Fibroblast of mammary gland (primary cell): ENCODE data around the gene PPME1.

Experiments
- DNase-seq: peaks from one replicate; pipeline ENCODE4 v3.0.0-alpha.2; 2010; ENCODE audit warnings: low read depth
- H3K4me3 ChIP-seq: 2 replicates; pipeline ENCODE4 v1.5.1; 2011; ENCODE audit warnings: low read depth, mild to moderate bottlenecking, low read length, moderate library complexity; ENCODE audit not compliant: control insufficient read depth
- TF ChIP-seq, protein P1 (sequence below): conservative IDR thresholded peaks from 2 replicates; pipeline ENCODE4 v1.5.1; 2011; ENCODE audit warnings: low read depth, low read length, inconsistent platforms; ENCODE audit not compliant: control insufficient read depth, insufficient read depth

PPME1 gene

GRCh38 chr11:74283580-74284180, 112.6 kb downstream of the PPME1 start:
- TF ChIP-seq, protein P1, sequence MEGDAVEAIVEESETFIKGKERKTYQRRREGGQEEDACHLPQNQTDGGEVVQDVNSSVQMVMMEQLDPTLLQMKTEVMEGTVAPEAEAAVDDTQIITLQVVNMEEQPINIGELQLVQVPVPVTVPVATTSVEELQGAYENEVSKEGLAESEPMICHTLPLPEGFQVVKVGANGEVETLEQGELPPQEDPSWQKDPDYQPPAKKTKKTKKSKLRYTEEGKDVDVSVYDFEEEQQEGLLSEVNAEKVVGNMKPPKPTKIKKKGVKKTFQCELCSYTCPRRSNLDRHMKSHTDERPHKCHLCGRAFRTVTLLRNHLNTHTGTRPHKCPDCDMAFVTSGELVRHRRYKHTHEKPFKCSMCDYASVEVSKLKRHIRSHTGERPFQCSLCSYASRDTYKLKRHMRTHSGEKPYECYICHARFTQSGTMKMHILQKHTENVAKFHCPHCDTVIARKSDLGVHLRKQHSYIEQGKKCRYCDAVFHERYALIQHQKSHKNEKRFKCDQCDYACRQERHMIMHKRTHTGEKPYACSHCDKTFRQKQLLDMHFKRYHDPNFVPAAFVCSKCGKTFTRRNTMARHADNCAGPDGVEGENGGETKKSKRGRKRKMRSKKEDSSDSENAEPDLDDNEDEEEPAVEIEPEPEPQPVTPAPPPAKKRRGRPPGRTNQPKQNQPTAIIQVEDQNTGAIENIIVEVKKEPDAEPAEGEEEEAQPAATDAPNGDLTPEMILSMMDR = no peak
- DNase-seq = no peak
- no peak overlapping the region for H3K4me3 ChIP-seq

DNA sequence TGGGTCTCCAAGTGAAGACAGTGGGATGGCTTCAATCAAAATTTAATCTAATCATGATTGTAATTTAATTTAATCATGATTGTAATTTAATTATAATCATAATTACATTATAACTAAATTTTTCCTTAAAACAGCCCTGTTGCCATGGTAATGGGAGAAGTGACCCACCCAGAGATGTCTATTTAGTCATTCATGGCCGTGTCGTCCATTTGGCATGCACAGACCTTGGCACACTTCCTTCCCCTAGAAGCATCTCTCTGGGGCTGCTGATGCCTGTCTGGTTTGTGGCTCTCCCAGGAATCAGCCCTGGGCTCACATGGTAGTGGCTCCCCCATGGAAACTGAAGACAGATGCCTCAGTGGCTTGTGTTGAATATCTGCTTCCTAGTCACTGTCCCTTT, 113.4 kb downstream of the PPME1 start:
- peak; percentile 42 for DNase-seq
- TF ChIP-seq, protein P1 = no peak
- H3K4me3 ChIP-seq = no peak overlapping the region

DNA sequence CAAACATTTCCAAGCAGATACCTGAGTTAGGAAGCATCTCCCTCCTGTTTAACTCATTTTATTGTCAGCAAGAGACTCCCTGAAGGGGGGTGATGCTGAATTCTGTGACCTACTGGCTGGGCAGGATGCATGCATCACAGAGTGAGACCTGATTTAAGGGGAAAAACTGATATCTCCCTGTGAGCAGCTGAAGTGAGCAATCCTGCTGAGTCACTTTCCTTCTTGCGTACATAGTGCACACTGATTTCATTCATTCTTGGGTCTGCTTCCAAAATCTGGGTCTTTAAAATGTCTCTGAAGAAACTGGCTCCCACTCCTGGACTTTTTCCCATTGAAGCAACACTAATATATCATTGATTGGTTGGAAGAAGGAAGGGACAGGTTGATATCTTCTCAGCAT, 117.1 kb downstream of the PPME1 start:
- DNase-seq = peak; percentile 99

GRCh38 chr11:74288911-74289310, 117.8 kb downstream of the PPME1 start:
- TF ChIP-seq, protein P1 = no peak
- no peak overlapping the region for H3K4me3 ChIP-seq
- no peak for DNase-seq

More for the DNA sequence above, 117.1 kb downstream of the PPME1 start:
- no peak overlapping the region for H3K4me3 ChIP-seq
- TF ChIP-seq, protein P1 = no peak

DNA sequence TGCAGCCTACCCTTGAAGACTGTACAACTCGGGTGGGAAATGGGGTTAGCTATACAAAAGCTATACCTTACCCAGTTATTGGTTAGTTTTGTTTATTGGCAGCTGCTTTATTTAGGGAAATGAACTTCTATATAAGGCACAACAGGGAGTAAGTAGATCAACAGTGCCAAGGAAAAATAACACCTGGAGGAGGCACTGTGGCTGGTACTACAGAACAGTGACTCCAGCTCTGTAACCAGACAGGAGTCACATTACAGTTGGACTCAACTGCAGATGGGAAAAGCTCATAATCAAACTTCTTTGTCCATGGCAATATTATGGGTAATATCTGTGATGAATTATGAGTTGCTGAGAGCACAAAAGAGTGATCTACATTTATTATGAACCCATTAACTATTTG, 126.4 kb downstream of the PPME1 start:
- DNase-seq = no peak
- H3K4me3 ChIP-seq = no peak overlapping the region
- TF ChIP-seq, protein P1 = no peak

GRCh38 chr11:74299015-74299414, 127.9 kb downstream of the PPME1 start:
- no peak overlapping the region for H3K4me3 ChIP-seq
- no peak for DNase-seq
- TF ChIP-seq, protein P1 = no peak
